Tongue (tissue), 2 donors: ENCODE data around the gene KLHDC3. TPM values are rescaled to one million over a fixed set of nuclear protein-coding genes. Genes with fewer than 3 reads are reported as not detected.
"Not testable (repeated sequence)": the region's sequence is repeated elsewhere in the genome, so short reads cannot be mapped to it uniquely, and the experiment has no call there.

ENCODE experiments used
- DNase-seq: peaks from one replicate; pipeline ENCODE4 v3.0.0-alpha.2; 2015
- total RNA-seq: library from RNA; depleted of rRNA; stranded (reverse); fragments of >200 nt; gene quantifications from one replicate; pipeline ENCODE4 v1.2.3, GENCODE V29; 2014

Gene KLHDC3
- total RNA-seq, 1 donor from 2014 or later, result 249 TPM

GRCh38 chr6:42988486-42989020, 25.5 kb upstream of the KLHDC3 start:
- peak; percentile 46 for DNase-seq

GRCh38 chr6:42989923-42990322, 24.1 kb upstream of the KLHDC3 start:
- DNase-seq, result no peak

- DNase-seq, result no peak
Observed at GRCh38 chr6:42993445-42993844, 20.6 kb upstream of the KLHDC3 start.

GRCh38 chr6:42996513-42996912, 17.5 kb upstream of the KLHDC3 start:
- DNase-seq, result no peak

- DNase-seq, result not testable (repeated sequence)
Observed at GRCh38 chr6:42998205-42998604, 15.8 kb upstream of the KLHDC3 start.

- DNase-seq, result no peak
Observed at GRCh38 chr6:43001843-43002242, 12.2 kb upstream of the KLHDC3 start.

GRCh38 chr6:43005844-43006243, 8.2 kb upstream of the KLHDC3 start:
- no peak for DNase-seq

- no peak for DNase-seq
Observed at GRCh38 chr6:43006251-43006650, 7.8 kb upstream of the KLHDC3 start.

GRCh38 chr6:43007126-43007525, 6.9 kb upstream of the KLHDC3 start:
- DNase-seq, result no peak

GRCh38 chr6:43009124-43009523, 4.9 kb upstream of the KLHDC3 start:
- DNase-seq, result peak; percentile 50

GRCh38 chr6:43011207-43011606, 2.8 kb upstream of the KLHDC3 start:
- DNase-seq, result no peak

GRCh38 chr6:43012364-43012763, 1.7 kb upstream of the KLHDC3 start:
- DNase-seq, result no peak

GRCh38 chr6:43013097-43013842, 779 bp upstream of the KLHDC3 start:
- DNase-seq, result no peak

- peak; percentile 36 for DNase-seq
Observed at GRCh38 chr6:43014434-43014909, 423 bp downstream of the KLHDC3 start.

GRCh38 chr6:43016176-43016942, 2.3 kb downstream of the KLHDC3 start:
- DNase-seq, result peak; percentile 63

- no peak for DNase-seq
Observed at GRCh38 chr6:43016943-43017334, 2.9 kb downstream of the KLHDC3 start.

- DNase-seq, result no peak
Observed at GRCh38 chr6:43019152-43019551, 5.1 kb downstream of the KLHDC3 start.

- no peak for DNase-seq
Observed at GRCh38 chr6:43020052-43020705, 6.1 kb downstream of the KLHDC3 start.

- peak; percentile 67 for DNase-seq
Observed at GRCh38 chr6:43020847-43021246, 6.8 kb downstream of the KLHDC3 start.

- peak; percentile 87 for DNase-seq
Observed at GRCh38 chr6:43021270-43022047, 7.4 kb downstream of the KLHDC3 start, which contains the start of gene RRP36. Gene RRP36, plus strand, starts transcription at chr6:43021623. Its CDS starts 32 bp downstream, at chr6:43021655.

- DNase-seq, result no peak
Observed at GRCh38 chr6:43024436-43024835, 10.4 kb downstream of the KLHDC3 start.

- no peak for DNase-seq
Observed at GRCh38 chr6:43026365-43026764, 12.3 kb downstream of the KLHDC3 start.
